Spleen (tissue), 11 donors: Measurements from ENCODE around the gene SLC24A3. TPM values are rescaled to one million over a fixed set of nuclear protein-coding genes. Genes with fewer than 3 reads are reported as not detected.

Experiments
- DNase-seq: peaks from one replicate; pipeline ENCODE4 v3.0.0-alpha.2; 2020
- H3K27ac ChIP-seq, 8 donors: fragments of 200-600 bp; sonication (generic) in 7 of 8; 1 replicate in 4 of 8; 2 replicates in 4 of 8; pipeline versions ENCODE4 v1.5.0 to v1.8.0; 2016 to 2021; ENCODE audit warnings: inconsistent platforms in 4 of 8, mild to moderate bottlenecking in 4 of 8, moderate library complexity in 1 of 8
- H3K27me3 ChIP-seq, 7 donors: fragments of 200-600 bp; sonication (generic) in 6 of 7; replicated peaks in 1 of 7; 1 replicate in 4 of 7; 2 replicates in 3 of 7; pipeline versions ENCODE4 v1.5.0 to v1.8.0; 2016 to 2021; ENCODE audit warnings: inconsistent platforms in 3 of 7, mild to moderate bottlenecking in 1 of 7
- H3K36me3 ChIP-seq, 6 donors: fragments of 200-600 bp; sonication (generic) in 5 of 6; 1 replicate in 4 of 6; 2 replicates in 2 of 6; pipeline versions ENCODE4 v1.5.0 to v1.8.0; 2016 to 2021; ENCODE audit warnings: inconsistent platforms in 2 of 6
- H3K4me1 ChIP-seq, 6 donors: fragments of 200-600 bp; sonication (generic) in 5 of 6; 1 replicate in 3 of 6; 2 replicates in 3 of 6; pipeline versions ENCODE4 v1.5.0 to v1.8.0; 2016 to 2021; ENCODE audit warnings: inconsistent platforms in 3 of 6
- H3K4me3 ChIP-seq, 8 donors: fragments of 200-600 bp; sonication (generic) in 7 of 8; 1 replicate in 4 of 8; 2 replicates in 4 of 8; pipeline versions ENCODE4 v1.5.0 to v1.8.0; 2016 to 2021; ENCODE audit warnings: inconsistent platforms in 4 of 8, mild to moderate bottlenecking in 4 of 8, moderate library complexity in 2 of 8
- H3K9me3 ChIP-seq, 8 donors: fragments of 200-600 bp; sonication (generic) in 7 of 8; 1 replicate in 4 of 8; 2 replicates in 4 of 8; pipeline versions ENCODE4 v1.5.0 to v1.8.0; 2016 to 2021; ENCODE audit warnings: inconsistent platforms in 4 of 8
- POLR2A ChIP-seq, 3 donors: fragments of 450-650 bp; IDR thresholded peaks; one replicate each; pipeline ENCODE4 v1.5.1; 2017; ENCODE audit warnings: antibody characterized with exemption in 3 of 3, mild to moderate bottlenecking in 1 of 3
- POLR2AphosphoS5 ChIP-seq, 3 donors: sonication (generic); formaldehyde crosslinking; IDR thresholded peaks; one replicate each; pipeline ENCODE4 v1.5.1; 2017; ENCODE audit warnings: antibody characterized with exemption in 3 of 3
- WGBS, 5 donors: extraction: QIAGEN DNeasy Blood & Tissue Kit in 3 of 5; methylation state at CpG; one replicate each; pipeline versions ENCODE4 v1.1.5 to v1.1.7; 2013 to 2018; 5-methylcytosine and 5-hydroxymethylcytosine counted together
- intact Hi-C: fragments of 100-400 bp; cut with DNase I; formaldehyde crosslinking; loops from one replicate; pipeline ENCODE4 v1.15.0; 2023; ENCODE audit warnings: low total_unique reads
- polyA plus RNA-seq, 3 donors: library from polyadenylated mRNA; stranded (reverse); fragments of 200-250 nt; gene quantifications; one replicate each; pipeline ENCODE4 v1.2.1, GENCODE V29; 2013
- total RNA-seq, 7 donors: library from RNA; depleted of rRNA in 3 of 7; stranded (reverse); fragments of >200 nt in 3 of 7; fragmentation: NEBNext Ultra II Directional in 4 of 7; extraction: Animal tissue kit (Norgen Biotek cat#: 25700) in 4 of 7; gene quantifications; one replicate each; pipeline versions ENCODE4 v1.1.0 to v1.2.1, GENCODE V29; 2016 to 2021
- TF ChIP-seq, protein P1 (sequence below), 11 experiments: fragments of 200-600 bp in 7 of 11; fragments of 450-650 bp in 4 of 11; sonication (generic) in 4 of 11; IDR thresholded peaks in 8 of 11; conservative IDR thresholded peaks in 3 of 11; 1 replicate in 7 of 11; 2 replicates in 4 of 11; pipeline versions ENCODE4 v1.4.0 to v1.8.0; 2016 to 2021; ENCODE audit warnings: antibody characterized with exemption in 11 of 11, inconsistent platforms in 4 of 11, mild to moderate bottlenecking in 1 of 11
- donor health status: healthy with polysubstance abuse.
- donor health status: DM: no; HTN: no; CAD: no; lungs with moderate emphysema.
- donor health status: DM: no; HTN: no; CAD: no.
- donor health status: Bipolar disorder and iron deficiency.
- donor health status: healthy.
- donor health status: DM: no; HTN: no; CAD: no.
- donor health status: DM: yes; HTN: yes; CAD: no.

The SLC24A3 gene
- total and polyA plus RNA-seq, 10 donors = 0.37 to 3.9 (median 2.6) TPM

DNA sequence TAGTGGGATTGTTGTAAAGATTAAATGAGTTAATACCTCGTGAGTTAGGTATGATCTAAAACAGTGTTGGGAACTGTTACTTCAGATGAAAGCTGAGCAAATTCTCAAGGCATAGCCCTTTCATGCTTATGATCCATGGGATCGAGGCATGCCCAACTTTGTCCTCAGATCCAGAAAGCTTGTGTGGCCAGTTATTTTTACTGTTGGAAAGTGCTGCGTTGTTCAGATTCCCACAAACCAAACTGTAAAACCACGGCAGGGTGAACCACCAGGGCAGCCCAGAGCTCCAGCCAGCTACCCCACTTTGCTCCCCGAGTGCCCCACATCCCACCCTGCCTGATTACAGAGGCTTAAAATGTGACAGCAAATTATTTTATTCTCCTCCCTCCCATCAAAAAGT lies 406.3 kb downstream of the SLC24A3 start:
- Histone ChIP-seq H3K36me3 (no peaks in the 10 kb centered on the region), H3K4me1 (no peaks in the 10 kb centered on the region), H3K27ac (no peak overlapping the region), H3K9me3 (no peaks in the 10 kb centered on the region), H3K4me3 (no peak overlapping the region), H3K27me3 (peaks cover 0 to 24% (median 0%) of the 10 kb centered on the region in 7 donors)
- TF ChIP-seq, protein P1, sequence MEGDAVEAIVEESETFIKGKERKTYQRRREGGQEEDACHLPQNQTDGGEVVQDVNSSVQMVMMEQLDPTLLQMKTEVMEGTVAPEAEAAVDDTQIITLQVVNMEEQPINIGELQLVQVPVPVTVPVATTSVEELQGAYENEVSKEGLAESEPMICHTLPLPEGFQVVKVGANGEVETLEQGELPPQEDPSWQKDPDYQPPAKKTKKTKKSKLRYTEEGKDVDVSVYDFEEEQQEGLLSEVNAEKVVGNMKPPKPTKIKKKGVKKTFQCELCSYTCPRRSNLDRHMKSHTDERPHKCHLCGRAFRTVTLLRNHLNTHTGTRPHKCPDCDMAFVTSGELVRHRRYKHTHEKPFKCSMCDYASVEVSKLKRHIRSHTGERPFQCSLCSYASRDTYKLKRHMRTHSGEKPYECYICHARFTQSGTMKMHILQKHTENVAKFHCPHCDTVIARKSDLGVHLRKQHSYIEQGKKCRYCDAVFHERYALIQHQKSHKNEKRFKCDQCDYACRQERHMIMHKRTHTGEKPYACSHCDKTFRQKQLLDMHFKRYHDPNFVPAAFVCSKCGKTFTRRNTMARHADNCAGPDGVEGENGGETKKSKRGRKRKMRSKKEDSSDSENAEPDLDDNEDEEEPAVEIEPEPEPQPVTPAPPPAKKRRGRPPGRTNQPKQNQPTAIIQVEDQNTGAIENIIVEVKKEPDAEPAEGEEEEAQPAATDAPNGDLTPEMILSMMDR (IDR thresholded peaks at IDR 0.05 in 8 of 11, conservative IDR thresholded peaks at IDR 0.05 in 3 of 11) = no peak
- TF ChIP-seq POLR2A (IDR thresholded peaks at IDR 0.05) (no peak), POLR2AphosphoS5 (IDR thresholded peaks at IDR 0.05) (no peak)
- 63 to 75% (median 66%) methylated on average over 5 of the region's 5 CpGs for WGBS, 5 donors
- no peak for DNase-seq
- intact Hi-C loops = no loop called here

DNA sequence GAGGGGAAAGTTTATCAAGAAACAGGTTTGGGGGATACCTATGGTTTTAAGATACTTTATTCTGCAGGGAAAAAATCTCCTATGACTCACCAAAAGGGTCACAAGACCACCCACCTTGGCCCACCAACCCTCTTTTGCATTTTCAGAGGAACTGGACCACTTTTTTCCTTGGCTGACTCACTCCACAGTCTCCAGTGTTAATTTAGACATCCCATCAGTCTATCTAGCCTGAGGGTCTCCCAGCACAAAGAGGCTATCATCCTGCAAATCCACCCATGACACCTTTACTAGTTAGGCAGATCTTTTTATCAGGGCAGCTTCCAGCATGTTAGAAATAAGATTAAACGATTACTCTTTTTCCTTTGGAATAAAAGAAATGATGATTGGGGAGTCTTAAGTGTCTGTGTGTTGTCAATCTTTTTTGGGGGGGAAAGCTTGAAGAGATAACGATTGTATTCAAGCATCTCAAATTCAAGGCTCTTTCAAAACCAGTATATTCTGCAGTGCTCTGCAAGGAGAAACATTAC lies 407.5 kb downstream of the SLC24A3 start:
- no peaks in the 10 kb centered on the region for H3K9me3 ChIP-seq
- intact Hi-C loops = no loop called here
- peaks cover 0 to 24% (median 0%) of the 10 kb centered on the region in 7 donors for H3K27me3 ChIP-seq
- no peaks in the 10 kb centered on the region for H3K36me3 ChIP-seq
- DNase-seq = no peak
- no peak overlapping the region for H3K4me3 ChIP-seq
- TF ChIP-seq POLR2AphosphoS5 (IDR thresholded peaks at IDR 0.05) (no peak), POLR2A (IDR thresholded peaks at IDR 0.05) (no peak)
- 43 to 55% (median 52%) methylated on average over 2 of the region's 2 CpGs for WGBS, 5 donors
- no peaks in the 10 kb centered on the region for H3K4me1 ChIP-seq
- H3K27ac ChIP-seq = no peak overlapping the region

DNA sequence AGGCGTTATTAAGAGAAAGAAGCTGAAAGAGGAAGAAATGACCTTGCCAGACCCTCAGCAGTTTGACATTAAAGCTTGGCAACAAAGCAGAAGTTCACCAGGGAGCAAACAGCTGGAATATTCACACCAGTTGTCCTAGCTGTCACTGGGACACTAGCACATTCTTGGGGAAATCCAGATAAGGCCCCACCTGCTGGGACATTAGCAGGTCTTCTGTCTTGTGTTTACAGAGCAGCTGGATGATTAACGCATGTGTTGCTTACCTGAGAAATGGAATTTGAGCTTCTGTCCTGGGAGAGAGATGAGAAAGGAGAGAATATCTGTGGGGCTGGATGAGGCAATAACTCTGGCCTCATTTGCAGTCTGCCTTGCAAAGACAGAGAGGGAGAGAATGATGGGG lies 408.0 kb downstream of the SLC24A3 start:
- H3K9me3 ChIP-seq = no peaks in the 10 kb centered on the region

DNA sequence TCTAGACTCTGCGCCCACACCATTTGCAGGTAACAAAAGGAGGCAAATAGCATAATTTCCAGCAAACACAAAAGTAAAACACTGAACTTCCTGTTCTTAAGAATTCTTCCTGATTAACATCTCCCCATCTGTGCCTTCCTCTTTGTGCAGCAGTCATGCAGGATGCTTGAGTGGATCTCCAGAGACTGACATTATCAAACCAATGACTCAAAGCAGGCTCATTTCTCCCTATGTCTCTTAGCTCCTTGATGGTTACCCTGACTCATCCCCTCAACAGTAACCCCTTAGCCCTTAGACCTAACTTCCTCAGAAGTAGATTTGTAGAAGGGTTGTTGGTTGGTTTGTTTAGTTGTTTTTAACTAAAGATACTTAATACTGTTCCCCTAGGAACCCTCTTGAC lies 408.6 kb downstream of the SLC24A3 start:
- Histone ChIP-seq H3K9me3 (no peaks in the 10 kb centered on the region), H3K4me3 (no peak overlapping the region), H3K36me3 (no peaks in the 10 kb centered on the region), H3K4me1 (no peaks in the 10 kb centered on the region), H3K27ac (no peak overlapping the region), H3K27me3 (peaks cover 0 to 24% (median 0%) of the 10 kb centered on the region in 7 donors)
- TF ChIP-seq POLR2AphosphoS5 (IDR thresholded peaks at IDR 0.05) (no peak), POLR2A (IDR thresholded peaks at IDR 0.05) (no peak)
- DNase-seq = no peak
- WGBS, 5 donors = 57 to 84% (median 75%) methylated on average over 1 of the region's 1 CpG
- intact Hi-C loops = no loop called here

More for the DNA sequence above, 408.0 kb downstream of the SLC24A3 start:
- TF ChIP-seq POLR2AphosphoS5 (IDR thresholded peaks at IDR 0.05) = no peak
- no peak for TF ChIP-seq POLR2A (IDR thresholded peaks at IDR 0.05)
- TF ChIP-seq, protein P1 (IDR thresholded peaks at IDR 0.05 in 8 of 11, conservative IDR thresholded peaks at IDR 0.05 in 3 of 11) = no peak
- no peak overlapping the region for H3K4me3 ChIP-seq
- peaks cover 0 to 24% (median 0%) of the 10 kb centered on the region in 7 donors for H3K27me3 ChIP-seq
- intact Hi-C loops = no loop called here
- no peak overlapping the region for H3K27ac ChIP-seq
- 40 to 56% (median 52%) methylated on average over 2 of the region's 2 CpGs for WGBS, 5 donors
- no peak for DNase-seq
- H3K36me3 ChIP-seq = no peaks in the 10 kb centered on the region
- H3K4me1 ChIP-seq = no peaks in the 10 kb centered on the region

GRCh38 chr20:19624221-19624965 lies 412.0 kb downstream of the SLC24A3 start:
- TF ChIP-seq POLR2A (IDR thresholded peaks at IDR 0.05) = no peak
- 77 to 89% (median 88%) methylated on average over 3 of the region's 3 CpGs for WGBS, 5 donors
- no peak for DNase-seq

More at GRCh38 chr20:19624221-19624965, 412.0 kb downstream of the SLC24A3 start:
- H3K4me1 ChIP-seq = no peaks in the 10 kb centered on the region
- H3K27me3 ChIP-seq = peaks cover 0 to under 1% (median 0%) of the 10 kb centered on the region in 7 donors
- H3K27ac ChIP-seq = no peak overlapping the region
- intact Hi-C loops = no loop called here
- no peak overlapping the region for H3K4me3 ChIP-seq
- no peaks in the 10 kb centered on the region for H3K9me3 ChIP-seq
- H3K36me3 ChIP-seq = no peaks in the 10 kb centered on the region
